HG03442 (cell line): ENCODE measurements around the gene MYH10.

Source experiments
- ATAC-seq: cut with Tn5 transposase; IDR thresholded peaks from one replicate; pipeline ENCODE4 v1.9.1; 2021; ENCODE audit warnings: mild to moderate bottlenecking, moderate library complexity; ENCODE audit not compliant: unreplicated experiment

The MYH10 gene

GRCh38 chr17:8458128-8458527 is 172.4 kb downstream of the MYH10 start:
- ATAC-seq = no peak

DNA sequence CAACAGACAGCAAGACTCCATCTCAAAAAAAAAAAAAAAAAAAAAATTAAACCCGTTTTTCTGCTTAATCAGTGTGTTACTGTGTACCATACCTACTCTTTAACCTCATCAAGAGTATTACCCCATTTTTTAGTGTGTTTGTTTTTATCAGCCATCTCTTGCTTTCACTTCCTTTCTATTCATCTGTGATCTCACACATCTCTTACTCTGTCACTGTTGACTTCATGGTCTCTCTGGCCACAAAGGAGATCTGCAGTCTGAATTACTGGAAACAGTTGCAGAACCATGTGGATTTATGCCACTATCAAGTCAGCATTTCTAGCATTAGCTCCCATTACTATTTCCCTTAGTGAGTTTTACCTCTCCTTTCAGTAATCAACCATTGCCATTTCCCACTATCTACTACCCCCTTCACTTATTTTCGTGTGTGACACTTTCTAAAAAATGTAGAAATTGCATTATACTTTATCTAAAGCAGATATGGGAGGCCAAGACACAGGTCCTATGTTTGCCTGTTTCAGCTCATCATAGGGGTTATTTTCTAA is 174.8 kb downstream of the MYH10 start:
- ATAC-seq = no peak

DNA sequence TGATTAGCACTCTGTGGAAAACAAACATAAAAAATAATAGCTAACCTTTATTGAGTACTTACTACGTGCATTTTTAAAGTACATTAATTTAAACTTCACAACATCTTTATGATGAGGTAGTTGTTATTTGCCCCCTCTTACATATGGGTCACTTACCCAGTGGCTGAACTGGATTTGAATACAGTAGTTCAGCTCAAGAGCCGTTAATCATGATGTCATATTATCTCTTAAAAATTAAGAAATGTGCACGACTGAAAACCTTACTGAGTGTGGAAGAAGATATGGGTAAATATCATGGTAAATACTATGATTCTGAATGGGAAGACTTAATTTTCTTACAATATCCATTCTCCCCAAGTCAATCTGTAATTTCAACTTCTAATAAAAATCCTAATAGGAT is 177.2 kb downstream of the MYH10 start:
- ATAC-seq = no peak

DNA sequence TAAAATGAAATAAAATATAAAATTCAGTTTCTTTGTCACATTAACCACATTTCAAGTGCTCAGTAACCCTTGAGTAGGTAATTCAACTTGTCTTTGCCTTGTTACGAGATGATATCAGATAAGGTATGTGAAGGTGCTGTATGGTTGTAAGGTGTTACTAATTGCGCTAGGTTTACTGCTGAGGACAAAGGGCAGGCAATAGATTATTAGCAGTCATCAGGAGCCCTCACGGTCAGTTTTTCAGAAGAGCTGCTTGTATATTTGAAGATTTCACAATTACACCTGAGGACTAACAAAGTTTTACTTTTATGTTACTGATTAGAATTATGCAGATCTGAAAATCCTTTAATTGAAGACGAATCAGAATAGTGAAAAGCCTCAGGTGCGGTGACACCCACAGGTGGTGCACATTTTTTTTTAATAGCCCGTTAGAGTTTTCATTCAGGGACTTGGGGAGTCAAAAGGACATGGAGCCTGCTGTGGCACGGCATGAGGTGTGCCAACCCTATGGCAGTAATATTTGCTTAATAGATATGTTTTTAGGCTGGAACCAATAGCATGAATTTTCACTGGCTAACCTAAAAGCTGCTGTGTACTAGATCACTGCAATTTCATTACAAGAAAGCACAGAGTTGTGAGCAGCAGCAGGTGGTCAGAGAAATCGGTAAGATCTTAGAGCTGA is 178.5 kb downstream of the MYH10 start:
- no peak for ATAC-seq

DNA sequence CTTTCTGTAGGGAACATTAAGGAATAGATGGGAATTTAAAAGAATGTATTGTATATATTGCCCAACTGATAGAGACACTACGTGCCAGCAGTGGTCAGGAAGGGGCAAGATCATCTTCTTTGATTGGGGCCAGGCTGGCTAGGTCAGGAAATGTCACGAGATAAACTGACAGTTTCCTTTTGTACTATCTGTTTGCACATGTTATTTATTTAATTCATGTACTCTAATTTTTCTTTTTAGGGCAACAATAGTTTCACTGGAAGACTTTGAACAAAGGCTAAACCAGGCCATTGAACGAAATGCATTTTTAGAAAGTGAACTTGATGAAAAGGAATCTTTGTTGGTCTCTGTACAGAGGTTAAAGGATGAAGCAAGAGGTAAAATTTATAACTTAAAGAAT is 182.2 kb downstream of the MYH10 start:
- no peak for ATAC-seq

- ATAC-seq = no peak
Measured at GRCh38 chr17:8447799-8448198, 182.7 kb downstream of the MYH10 start.

GRCh38 chr17:8445536-8445935 is 185.0 kb downstream of the MYH10 start:
- ATAC-seq = no peak

DNA sequence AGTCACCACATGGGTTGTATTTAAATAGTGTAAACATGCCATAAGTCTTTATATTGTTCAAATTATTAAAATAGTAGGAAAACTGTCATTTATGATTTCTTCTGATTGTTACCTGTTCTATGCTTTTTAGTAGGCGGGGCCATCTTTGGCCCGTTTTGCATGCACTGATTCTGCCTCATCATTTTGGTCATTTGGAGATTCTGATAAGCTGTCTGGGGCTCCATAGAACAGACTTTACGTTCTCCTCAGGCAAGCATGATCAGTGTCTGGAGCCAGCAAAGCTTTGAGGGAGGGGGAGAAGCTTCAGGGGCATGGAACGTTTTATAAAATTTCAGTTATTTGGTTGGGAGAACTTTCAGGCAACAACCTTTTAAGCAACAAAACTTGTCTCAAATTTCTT is 186.0 kb downstream of the MYH10 start:
- no peak for ATAC-seq

DNA sequence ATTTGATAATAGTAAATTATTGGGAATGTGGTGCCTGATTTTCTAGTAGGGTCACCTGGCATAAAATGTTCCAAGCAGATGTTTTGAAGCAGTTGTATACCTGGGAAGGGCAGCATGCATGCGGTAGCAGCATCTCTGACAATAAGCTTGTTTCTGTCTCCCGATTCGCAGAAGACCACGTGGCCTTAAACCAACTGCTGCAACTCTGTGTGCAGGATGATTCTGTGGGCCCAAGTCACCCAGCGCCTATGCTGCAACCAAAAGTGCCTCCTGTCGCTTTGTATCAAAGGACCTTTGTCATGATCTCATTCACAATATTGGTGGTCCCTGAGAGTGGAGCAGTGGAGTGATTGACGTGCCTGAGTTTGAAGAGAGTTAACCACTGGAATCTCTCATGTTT is 186.8 kb downstream of the MYH10 start:
- no peak for ATAC-seq

DNA sequence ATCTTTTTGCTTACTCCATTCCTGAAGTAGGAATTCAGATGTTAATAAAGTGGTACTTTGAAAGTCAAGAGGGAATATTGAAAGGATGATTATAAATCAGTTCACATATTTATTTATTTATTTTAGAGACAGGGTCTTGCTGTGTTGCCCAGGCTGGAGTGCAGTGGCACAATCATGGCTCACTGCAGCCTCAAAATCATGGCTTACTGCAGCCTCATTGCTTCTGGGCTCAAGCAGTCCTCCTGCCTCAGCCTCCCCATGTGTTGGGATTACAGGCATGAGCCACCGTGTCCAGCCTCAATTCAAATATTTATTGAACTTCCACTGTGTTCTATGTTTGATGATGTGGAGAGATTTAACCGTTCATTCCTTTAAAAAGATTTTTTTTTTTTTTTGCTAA is 188.2 kb downstream of the MYH10 start:
- no peak for ATAC-seq

DNA sequence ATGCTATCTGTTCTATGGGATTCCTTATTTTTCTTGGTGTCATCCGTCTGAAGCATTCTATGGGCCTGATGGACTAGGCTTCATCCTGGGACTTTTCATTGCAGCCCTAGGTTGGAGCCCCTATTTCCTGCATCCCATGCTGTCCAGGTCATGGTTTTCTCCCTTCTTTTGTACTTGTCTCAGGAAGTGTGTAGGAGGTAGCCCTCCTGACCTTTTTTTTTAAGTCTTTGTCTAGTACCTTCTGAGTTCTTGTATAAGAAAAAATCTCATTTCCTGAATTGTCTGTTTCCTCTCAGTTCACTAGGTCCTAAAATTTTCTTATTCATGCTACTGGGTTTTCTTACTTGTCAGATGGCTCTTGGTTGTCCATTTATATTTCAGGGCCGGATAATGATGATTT is 188.8 kb downstream of the MYH10 start:
- ATAC-seq = no peak

DNA sequence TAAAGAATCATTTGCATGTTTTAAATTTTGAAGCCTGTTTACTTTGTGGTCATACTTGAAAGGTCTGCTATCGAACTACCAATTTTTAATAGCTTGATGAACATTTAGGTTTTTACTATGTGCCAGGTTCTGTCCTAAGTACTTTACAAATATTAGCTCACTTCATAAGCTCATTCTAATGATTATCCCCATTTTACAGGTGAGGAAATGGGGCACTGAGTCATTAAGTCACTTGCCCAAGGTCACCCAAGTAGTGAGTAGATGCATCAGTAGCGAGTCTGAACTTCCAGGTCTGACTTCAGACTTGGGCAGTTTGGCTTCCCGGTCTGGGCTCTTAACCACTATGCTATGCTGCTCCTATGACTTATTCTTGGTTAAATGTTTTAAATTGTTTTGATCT is 190.8 kb downstream of the MYH10 start:
- ATAC-seq = no peak

DNA sequence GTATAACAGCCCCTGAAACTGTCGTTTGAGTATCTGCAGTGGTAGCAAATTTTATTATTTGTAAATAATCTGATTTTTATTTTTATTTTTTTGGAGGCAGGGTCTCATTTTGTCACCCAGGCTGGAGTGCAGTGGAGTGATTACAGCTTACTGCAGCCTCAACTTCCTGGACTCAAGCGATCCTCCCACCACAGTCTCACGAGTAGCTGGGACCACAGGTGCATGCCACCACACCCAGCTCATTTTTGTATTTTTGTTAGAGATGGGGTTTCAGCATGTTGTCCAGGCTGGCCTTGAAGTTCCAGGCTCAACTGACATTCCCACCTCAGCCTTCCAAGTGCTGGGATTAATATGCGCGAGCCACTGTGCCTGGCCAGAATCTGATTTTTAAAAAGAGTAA is 192.1 kb downstream of the MYH10 start:
- ATAC-seq = no peak

- ATAC-seq = no peak
Measured at GRCh38 chr17:8436844-8437171, 193.7 kb downstream of the MYH10 start.

- peak; percentile 36 for ATAC-seq
Measured at GRCh38 chr17:8436169-8436843, 194.2 kb downstream of the MYH10 start.

DNA sequence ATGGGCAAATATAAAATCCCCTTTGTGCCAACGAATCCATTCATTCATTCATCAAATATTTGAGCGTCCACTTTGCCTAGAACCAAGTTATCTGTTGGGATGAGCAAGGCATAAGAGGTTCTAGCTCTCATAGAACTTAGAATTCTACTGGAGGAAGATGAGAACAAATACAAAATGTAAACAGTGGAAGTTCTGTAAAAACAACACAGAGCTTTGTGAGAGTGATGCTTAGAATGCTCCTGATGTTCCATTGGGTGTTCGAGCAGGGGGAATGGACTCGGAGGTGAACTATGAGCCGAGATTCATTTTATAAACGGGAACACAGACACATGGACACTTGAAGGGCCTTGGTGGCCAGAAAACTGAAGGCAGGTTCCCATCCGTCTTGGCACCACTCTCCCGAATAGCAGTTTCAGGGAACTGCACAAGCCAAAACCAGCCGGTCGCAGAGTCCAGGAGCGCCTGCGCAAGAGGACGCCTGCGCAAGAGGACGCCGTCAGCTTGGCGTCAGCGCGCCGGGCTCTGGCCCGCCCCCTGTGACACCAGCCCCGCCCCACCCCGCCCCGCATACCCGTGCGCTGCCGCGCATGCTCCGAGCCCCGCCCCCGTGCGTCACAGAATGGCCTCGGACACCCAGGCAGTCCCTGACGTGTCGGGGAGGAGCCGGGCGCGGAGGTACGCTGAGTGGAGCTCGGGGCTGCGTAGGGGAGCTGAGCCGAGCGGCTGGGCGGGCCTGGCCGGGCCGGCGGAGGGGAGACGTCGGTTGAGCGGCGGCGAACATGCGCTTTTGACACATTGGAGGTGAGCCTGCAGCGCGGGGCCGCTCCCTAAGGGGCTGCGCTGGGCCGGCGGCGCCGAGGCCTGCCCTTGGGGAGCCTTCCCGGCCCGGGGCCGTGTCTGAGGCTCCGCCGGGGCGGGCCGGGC is 195.0 kb downstream of the MYH10 start, which contains the start of gene NDEL1:
NDEL1 (plus strand) TSS at position 640 of the 924 bp plus-strand sequence. CDS start 8,388 bp downstream, outside the sequence.
- peak; percentile 94 for ATAC-seq

GRCh38 chr17:8430966-8431365 is 199.6 kb downstream of the MYH10 start:
- ATAC-seq = no peak

- no peak for ATAC-seq
Measured at GRCh38 chr17:8426802-8427201, 203.7 kb downstream of the MYH10 start.

- no peak for ATAC-seq
Measured at GRCh38 chr17:8426094-8426720, 204.3 kb downstream of the MYH10 start.
